ENCODE data around the gene ERG. TPM values are rescaled to one million over a fixed set of nuclear protein-coding genes. Genes with fewer than 3 reads are reported as not detected.

Gene ERG
- total and polyA plus RNA-seq, 2 of the 8 experiments (the other 6 are each of a cell fraction or from before 2014, with no cell fraction given) = 1.0 to 3.0 TPM

DNA sequence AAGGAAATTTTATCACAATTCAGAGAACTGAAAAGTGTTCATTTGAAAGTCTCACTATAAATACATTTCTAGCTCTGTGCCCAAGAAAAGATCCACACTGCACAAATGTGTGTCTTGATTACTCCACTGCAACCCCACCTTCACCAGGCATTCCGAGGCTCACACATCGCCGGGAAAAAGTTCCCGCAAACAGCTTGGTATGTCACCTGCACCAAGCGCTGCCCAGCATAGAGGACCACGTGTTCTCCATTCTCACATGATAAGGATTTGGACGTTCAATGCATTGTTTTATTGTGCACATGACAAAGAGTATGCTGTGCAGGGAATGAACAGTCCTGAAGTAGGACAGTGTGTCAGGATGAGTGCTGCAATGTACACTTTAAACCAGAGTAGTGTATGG lies 70.1 kb downstream of the ERG start:
- ChIA-PET POLR2A (ENCODE audit: partially characterized antibody) (no interaction called here), CTCF (ENCODE audit: partially characterized antibody) (no interaction called here)
- FAIRE-seq (no peak), DNase-seq (ENCODE audit: low read depth in 1 of 2, low spot score in 2 of 2) (no peak)
- no peak overlapping the region for H2BK120ac ChIP-seq (replicated peaks; ENCODE audit: low read depth, low read length)
- no peak overlapping the region for H3K9ac ChIP-seq (replicated peaks in 1 of 4; ENCODE audit: extremely low read depth in 1 of 4, low read depth in 3 of 4, low read length in 3 of 4)
- H3K23me2 ChIP-seq (ENCODE audit: low read depth, low read length) = no peaks in the 10 kb centered on the region
- H3K79me1 ChIP-seq (ENCODE audit: low read depth, low read length) = no peaks in the 10 kb centered on the region
- no peak overlapping the region for H2BK20ac ChIP-seq (ENCODE audit: low read length)
- H2BK12ac ChIP-seq (ENCODE audit: low read depth, low read length) = no peak overlapping the region
- no peak overlapping the region for H3K4ac ChIP-seq (replicated peaks; ENCODE audit: insufficient read length, low read depth, low read length)
- no peak overlapping the region for H2AK5ac ChIP-seq (ENCODE audit: low read depth, low read length)
- H3K79me2 ChIP-seq (ENCODE audit: control insufficient read depth in 1 of 2, insufficient read depth in 2 of 2, low read length in 2 of 2) = no peaks in the 10 kb centered on the region
- no peak overlapping the region for H4K91ac ChIP-seq (replicated peaks; ENCODE audit: insufficient read length, low read length)
- H4K20me1 ChIP-seq (replicated peaks in 1 of 2; ENCODE audit: control insufficient read depth in 1 of 2, insufficient read depth in 2 of 2, low read length in 2 of 2) = no peaks in the 10 kb centered on the region
- H3K56ac ChIP-seq (replicated peaks; ENCODE audit: insufficient read length, low read depth, low read length) = no peak overlapping the region
- no peak overlapping the region for H2BK5ac ChIP-seq (ENCODE audit: low read depth, low read length)
- no peaks in the 10 kb centered on the region for H3K36me3 ChIP-seq (ENCODE audit: control insufficient read depth in 2 of 4, insufficient read depth in 4 of 4, low read length in 3 of 4)
- H4K8ac ChIP-seq (ENCODE audit: extremely low read depth, insufficient read depth, low read length) = no peak overlapping the region
- H3K4me1 ChIP-seq (replicated peaks in 1 of 4; ENCODE audit: control insufficient read depth in 3 of 4, insufficient read depth in 4 of 4, low read length in 3 of 4) = no peaks in the 10 kb centered on the region
- H2BK15ac ChIP-seq (ENCODE audit: low read length) = no peak overlapping the region
- 0 out of 4 replicates have a peak, but pooled peaks cover 0 to 5% of the 10 kb centered on the region in 2 experiments for H3K9me3 ChIP-seq (ENCODE audit: insufficient read depth in 2 of 2, low read depth in 1 of 2, low read length in 1 of 2)
- H3K14ac ChIP-seq (ENCODE audit: insufficient read length) = no peak overlapping the region
- no peak overlapping the region for H3K4me3 ChIP-seq (ENCODE audit: extremely low read depth in 1 of 4, insufficient read depth in 2 of 4, low read depth in 3 of 4, low read length in 4 of 4)
- H3K23ac ChIP-seq (ENCODE audit: insufficient read length) = no peak overlapping the region
- H3K27me3 ChIP-seq (replicated peaks in 1 of 4; ENCODE audit: control insufficient read depth in 3 of 4, extremely low read depth in 1 of 4, insufficient read depth in 3 of 4, low read length in 3 of 4) = no peaks in the 10 kb centered on the region
- H3K18ac ChIP-seq (ENCODE audit: extremely low read depth, low read length) = no peak overlapping the region
- H3K4me2 ChIP-seq (ENCODE audit: insufficient read depth in 1 of 2, low read depth in 2 of 2, low read length in 2 of 2) = no peak overlapping the region
- H3K27ac ChIP-seq (ENCODE audit: low read depth, low read length) = no peak overlapping the region
- TF ChIP-seq HDAC2 (IDR thresholded peaks at IDR 0.05; ENCODE audit: borderline replicate concordance in 1 of 2, low read depth in 2 of 2, low read length in 2 of 2) (no peak), KDM1A (IDR thresholded peaks at IDR 0.05; ENCODE audit: borderline replicate concordance, low read length) (no peak), ZNF274 (IDR thresholded peaks at IDR 0.05; ENCODE audit: borderline replicate concordance, extremely low read depth, low read length) (no peak), SUZ12 (IDR thresholded peaks at IDR 0.05; ENCODE audit: low read length) (no peak)
- H2AFZ ChIP-seq (ENCODE audit: low read length) = no peak overlapping the region
- WGBS, 2 experiments (ENCODE audit: extremely low coverage in 1 of 2, insufficient coverage in 1 of 2, insufficient read length in 1 of 2, insufficient replicate concordance in 2 of 2, low coverage in 1 of 2, low lambda C conversion rate in 2 of 2, missing lambda C conversion rate in 1 of 2) = 86% methylated on average over 7 of the region's 7 CpGs; no CpG with 5 or more reads in 1 of the 2 experiments
- H4K5ac ChIP-seq (ENCODE audit: insufficient read length, low read depth, low read length) = no peak overlapping the region

Measured in H1 (cell line).